Measurements from ENCODE around the gene INHA.

The INHA gene

DNA sequence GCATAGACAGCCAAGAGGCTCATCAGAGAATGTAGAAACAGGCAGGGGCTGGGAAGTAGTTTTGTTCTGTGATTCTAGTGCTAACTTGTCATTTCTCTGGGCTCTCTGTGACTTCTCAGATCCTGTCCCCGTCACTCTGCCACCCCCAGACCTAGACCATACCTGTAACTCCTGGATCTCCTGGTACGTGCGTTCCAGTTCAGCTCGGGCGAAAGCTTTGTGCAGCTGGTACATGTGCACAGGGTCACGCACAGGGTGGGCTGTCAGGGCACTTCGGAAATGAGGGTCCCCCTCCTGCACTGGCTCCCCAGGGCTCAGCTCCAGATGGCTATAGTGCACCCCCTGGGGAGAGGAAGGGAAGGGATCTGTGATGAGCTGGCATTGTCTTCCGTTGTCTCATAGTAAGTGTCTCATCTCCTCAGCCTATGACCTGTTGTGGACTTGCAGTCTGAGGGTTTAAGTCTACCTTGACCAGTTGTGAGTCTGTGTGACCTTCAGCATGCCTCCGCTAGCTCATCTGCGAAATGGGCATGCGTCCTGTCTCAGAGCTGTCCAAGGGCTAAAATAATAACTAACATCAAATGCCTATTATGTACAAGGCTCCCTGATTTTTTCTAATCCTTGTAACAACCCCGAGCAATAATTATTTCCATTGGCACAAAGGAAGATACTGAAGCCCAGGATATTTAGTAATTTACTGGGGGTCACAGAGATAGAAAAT, 31.2 kb upstream of the INHA start:
- no peak for DNase-seq

DNA sequence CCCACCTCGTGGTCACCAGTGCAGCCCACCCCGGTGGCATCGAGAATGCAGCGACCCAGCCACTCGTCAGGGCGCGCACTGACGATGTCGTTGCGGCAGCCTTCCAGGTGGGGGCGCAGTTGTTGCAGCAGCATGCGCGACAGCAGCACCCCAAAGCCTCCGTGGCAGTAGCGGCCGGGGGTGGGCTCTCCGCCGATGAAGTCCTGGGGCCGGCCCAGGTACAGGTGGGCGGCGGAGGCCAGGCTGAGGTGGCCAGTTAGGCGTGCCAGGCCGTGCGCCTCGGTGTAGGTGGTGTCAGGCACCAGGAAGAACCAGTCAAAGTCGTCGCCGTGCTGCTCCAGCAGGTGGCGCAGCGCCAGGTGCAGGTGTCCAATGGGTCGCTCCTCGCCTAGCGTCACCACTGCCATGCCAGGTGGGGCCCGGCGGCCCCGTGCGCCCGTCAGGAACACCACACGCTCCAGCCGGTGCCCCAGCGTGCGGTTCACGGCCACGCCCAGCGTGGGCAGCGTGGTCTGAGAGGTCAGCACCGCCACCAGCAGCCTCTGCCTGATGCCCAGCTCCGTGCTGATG, 30.4 kb upstream of the INHA start:
- DNase-seq = peak; percentile 93

DNA sequence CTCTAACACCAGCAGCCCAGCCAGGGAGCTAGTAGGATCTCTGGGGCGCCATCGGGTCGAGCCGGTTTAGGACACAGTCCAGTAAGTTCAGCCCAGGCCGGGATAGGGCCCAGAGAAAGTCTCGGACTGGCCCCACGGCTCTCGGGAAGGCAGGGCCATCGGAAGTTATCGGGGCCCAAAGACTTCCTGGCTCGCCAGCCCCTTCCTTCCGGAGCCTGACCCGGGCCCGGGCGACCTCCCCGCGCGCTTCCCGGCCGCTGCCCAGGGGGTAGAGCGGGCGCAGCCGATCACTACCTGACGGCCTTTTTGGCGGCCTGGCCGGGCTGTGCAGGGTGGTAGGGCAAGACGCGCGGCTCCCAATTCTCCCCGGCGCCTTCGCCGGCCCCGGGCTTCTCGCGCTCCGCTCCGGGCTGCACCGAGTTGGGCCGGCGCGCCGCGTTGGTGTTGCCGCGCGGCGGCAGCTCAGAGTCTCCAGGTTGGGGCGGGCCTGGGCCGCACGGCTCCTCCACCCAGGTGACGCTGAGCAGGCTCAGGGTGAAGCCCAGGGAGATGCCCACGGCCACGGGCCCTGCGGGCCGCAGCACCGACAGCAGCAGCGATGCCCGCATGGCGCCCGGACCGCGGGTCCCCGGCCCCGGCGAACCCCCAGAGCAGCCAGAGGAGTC, 29.0 kb upstream of the INHA start:
- no peak for DNase-seq

DNA sequence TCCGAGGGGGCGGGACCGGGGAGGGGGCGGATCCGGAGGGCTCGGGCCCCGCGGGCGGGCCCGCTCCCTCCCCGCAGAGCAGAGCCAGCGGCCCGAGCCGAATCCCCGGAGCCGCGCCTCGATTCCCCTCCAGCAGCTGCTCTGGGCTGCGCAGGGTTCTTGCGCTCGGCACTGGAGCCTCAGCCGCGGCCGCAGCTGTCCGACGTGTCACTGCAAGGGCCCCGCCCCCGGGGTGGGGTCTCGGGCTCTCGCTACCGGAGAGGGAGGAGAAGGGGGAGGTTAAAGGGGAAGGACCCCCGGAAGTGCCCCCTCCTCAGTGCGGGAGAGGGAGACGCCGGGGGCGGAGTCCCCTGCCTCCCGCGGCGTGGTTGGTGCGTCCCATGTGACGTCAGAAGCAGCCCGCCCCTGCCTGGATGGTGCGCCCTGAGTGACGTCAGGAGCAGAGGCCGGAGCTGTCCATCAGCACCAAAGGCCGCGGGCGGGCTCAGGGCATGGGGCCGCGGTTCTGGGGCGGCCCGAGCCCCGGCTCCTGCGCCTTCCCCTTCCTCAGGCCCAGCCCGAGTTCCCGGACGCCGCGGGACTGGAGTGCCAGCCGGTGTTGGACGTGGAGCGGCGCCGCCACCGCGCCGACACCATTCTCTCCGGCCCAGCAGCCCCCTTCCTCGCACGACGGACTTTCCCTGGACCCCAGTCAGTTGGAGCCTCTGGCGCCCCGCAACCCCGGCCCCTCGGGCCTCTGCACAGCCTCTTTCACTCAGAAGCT, 28.3 kb upstream of the INHA start, which contains the start of the genes CHPF and TMEM198:
Gene CHPF, minus strand, starts transcription at position 214 of the 763 bp plus-strand sequence. CDS start 271 bp downstream, outside the sequence.
Gene TMEM198, plus strand, starts transcription at position 433 of the 763 bp plus-strand sequence. CDS start 700 bp downstream, outside the sequence.
- DNase-seq = peak; percentile 96

DNA sequence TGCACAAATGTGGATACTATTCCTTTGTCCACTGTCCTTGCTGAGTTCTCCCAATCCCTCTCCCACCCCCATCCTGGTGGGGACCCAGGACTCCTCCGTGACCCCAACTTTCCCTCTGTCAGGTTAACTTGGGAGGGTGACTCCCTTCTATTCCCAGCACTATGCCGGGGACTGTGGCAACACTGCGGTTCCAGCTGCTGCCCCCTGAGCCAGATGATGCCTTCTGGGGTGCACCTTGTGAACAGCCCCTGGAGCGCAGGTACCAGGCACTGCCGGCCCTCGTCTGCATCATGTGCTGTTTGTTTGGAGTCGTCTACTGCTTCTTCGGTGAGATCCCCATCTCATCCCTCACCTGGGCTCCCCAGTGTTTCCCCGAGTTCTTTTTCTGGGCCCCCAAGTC, 27.5 kb upstream of the INHA start:
- no peak for DNase-seq

DNA sequence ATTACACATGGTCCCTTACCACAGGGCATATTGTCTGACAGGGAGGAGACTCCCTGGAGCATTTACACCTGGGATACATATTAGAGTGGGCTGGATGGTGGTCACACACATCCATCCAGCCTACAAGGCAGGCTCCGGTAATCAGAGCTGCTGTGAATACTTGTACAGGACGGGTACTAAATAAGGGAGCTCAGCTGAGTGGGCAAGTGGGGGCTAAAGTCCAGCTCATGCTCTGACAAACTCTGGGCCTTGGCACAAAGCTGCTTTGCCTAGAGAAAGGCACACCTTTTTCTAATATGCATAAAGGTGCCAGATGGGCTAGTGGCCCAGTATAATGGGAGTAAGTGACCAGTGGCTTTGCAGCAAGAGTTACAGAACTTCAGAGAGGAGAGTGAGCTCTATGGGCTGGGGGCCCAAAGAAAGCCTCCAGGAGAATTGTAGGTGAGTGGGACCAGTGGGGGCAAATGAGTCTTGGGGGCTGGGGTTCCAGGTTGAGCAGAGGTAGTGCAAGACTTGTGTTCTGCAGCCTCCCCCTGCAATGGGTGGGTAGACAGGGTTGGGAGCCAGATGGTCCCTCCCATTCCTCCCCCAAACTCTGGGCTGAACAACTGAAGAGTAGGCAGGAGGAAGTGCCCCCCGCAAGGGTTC, 26.7 kb upstream of the INHA start:
- no peak for DNase-seq

DNA sequence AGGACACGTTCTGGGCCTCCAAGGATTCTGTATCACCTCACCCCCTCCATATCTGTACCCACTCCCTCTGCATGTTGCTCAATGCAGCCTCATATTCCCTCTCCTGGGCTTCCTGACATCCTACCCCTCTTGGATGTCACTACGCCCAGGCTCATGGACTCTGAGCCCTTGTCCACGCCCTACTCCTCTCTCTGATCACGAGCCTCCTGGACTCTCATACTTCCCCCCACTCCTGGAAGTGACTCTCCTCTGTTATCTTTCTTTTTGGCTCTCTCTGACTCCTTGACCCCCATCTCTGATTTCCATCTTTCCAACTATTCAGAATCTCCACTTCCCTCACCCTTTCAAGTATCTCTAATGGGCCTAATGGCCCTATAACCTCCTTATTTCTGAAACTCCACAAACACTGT, 26.2 kb upstream of the INHA start:
- no peak for DNase-seq

DNA sequence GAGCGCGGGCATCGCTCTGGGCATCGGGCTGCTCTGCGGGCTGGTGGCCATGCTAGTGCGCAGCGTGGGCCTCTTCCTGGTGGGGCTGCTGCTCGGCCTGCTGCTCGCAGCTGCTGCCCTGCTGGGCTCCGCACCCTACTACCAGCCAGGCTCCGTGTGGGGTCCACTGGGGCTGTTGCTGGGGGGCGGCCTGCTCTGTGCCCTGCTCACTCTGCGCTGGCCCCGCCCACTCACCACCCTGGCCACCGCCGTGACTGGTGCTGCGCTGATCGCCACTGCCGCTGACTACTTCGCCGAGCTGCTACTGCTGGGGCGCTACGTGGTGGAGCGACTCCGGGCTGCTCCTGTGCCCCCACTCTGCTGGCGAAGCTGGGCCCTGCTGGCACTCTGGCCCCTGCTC, 24.5 kb upstream of the INHA start:
- DNase-seq = no peak

DNA sequence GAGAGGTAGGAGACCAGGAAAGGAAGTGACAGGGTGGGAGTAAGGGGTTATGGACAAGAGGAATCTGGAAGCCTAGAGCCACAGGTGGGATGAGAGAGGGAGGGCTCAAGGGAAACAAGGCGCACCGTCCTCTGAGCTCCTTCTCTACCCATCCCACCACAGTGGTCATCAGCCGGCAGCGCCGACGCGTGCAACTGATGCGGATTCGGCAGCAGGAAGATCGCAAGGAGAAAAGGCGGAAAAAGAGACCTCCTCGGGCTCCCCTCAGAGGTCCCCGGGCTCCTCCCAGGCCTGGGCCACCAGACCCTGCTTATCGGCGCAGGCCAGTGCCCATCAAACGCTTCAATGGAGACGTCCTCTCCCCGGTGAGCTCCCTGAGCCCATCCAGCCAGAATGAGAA, 23.1 kb upstream of the INHA start:
- DNase-seq = no peak

DNA sequence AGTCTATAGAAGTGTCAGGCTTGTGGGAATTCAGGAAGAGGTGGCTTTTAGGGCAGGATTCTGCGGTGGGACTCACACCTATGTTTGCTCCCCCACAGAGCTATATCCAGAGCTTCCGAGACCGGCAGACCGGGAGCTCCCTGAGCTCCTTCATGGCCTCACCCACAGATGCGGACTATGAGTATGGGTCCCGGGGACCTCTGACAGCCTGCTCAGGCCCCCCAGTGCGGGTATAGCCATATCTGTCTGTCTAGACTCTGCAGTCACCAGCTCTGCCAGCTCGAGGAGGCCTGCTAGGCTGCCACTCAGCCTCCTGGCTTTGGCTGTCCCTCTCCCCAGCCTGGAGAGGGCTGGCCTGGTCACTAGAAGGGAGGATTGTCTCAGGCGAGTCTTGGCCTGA, 22.5 kb upstream of the INHA start:
- no peak for DNase-seq

DNA sequence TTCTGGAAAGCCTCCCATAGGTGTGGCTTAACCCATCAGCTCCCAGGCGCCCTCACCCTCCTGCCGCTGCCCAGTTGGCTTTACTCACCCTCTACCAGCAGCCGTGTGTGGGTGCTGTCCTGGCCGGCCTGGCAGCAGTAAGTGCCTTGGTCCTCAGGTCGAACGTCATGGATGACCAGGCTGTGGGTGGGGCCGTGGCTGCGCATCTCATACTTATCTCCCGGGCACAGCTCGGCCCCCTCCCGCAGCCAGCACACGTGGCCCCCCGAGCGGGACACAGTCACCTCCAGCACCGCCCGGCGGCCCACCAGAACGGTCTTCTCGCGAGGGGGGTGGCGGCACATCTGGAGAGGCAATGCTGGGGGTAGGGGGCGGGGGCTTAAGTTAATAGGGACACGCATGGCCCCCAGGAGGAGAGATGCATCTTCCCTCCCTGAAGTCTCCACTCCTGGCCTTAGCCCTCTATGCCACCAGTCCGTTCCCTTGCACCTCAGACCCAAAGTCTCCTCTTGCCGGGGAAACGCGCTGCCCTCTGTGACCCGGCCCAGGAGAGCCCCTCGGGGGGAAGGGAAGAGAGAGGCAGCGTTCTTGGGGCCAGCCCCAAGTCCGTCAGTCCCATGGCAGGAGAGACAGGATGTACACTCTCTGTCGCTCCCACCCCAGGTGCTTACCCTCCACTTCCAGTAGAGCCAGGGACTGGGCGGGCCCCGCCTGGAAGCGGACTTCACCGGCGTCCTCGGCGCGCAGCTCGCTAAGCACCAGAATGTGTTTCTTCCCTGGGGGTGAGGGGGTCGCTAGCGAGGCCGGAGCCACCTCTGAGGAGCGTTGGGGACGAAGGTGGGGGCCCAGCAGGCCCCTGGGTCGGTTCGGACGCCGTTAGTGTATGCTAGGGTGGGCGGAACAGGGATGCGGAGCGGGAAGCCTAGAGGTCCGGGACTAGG, 20.4 kb upstream of the INHA start:
- DNase-seq = no peak

DNA sequence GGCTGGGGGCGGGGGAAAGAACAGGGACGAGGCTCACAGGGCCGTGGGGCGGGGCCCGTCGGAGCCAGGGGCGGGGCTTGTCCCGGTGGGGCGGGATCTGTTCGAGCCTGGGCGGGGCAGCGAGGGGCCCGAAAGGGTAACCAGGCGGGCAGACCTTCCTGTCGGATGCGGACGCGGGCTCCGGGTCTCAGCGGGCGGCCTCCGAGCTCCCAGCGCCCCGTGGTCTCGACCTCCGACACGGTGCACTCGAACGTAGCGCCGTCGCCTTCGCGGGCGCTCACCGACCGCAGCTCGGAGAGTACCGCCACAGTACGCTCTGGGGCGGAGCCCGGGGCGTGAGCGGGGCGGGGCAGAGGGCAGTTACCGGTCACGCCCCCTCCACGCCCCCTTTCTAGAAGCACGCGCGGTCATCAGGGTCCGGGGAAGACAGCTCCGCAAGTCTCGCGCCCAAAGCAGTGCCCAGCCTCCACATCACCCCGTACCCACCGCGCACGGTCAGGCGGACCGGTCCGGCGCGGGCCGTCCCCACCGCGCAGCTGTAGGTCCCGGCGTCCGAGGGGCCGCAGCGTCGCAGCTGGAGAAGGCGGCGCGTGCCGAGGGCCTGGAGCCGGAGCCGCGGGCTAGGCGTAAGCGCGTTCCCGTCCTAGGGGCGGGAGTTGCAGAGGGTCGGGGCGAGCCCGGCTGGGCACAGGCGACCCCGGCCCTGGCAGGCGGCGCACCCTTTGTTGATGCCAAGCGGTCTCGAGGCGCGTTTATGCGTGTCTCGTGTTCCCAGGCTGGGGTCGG, 19.5 kb upstream of the INHA start:
- DNase-seq = peak; percentile 93

DNA sequence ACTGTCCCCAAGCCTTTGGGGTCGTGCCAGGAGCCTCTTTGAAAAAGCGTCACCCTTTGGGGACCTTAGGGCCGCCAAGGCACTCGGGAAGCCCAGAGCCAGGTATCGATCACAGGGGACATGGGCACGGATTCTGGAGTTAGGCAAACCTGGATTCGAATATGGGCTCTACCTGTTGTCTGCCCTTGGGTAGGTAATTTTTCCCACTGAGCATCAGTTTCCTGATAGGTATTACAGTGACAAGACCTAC, 19.0 kb upstream of the INHA start:
- no peak for DNase-seq

DNA sequence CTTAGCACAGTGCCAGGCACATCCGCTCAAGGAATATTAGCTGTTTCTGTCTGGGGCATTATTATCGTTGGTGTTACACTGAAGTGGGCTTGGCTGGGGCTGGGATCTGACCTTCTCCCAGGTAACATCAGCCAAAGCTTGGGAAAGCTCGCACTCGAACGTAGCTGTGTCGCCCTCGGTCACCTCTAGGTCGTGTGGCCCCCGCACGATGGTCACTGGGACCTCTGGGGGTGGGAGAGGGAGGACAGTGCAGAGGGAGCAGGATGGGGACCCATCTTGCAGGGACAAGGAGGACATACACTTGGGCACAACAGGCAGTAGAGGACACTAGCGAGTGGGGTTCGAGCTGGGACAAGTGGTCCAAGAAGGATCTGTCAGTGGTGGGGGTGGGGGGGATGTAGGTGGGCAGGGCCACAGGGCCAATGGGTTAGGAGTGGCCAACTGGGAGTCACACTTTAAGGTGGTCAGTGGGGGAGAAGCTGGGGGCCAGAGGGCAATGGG, 18.6 kb upstream of the INHA start:
- no peak for DNase-seq

DNA sequence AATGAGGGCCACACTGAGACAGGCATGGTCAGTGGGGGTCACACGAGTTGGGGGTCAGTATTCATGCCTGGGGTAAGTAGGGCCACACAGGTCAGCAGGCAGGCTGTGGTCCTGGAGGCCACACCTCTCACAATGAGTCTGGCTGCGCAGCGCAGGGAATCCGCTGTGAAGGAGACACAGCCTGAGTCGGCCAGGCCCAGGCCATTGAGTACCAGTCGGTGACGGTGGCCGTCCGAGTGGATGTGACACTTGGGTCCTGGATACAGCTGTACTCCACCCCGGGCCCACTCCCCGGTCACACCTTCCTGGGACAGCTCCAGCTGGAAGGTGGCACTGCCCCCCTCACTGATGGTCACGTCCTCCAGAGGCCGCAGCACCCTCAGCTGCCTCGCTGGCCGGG, 17.8 kb upstream of the INHA start:
- DNase-seq = no peak

DNA sequence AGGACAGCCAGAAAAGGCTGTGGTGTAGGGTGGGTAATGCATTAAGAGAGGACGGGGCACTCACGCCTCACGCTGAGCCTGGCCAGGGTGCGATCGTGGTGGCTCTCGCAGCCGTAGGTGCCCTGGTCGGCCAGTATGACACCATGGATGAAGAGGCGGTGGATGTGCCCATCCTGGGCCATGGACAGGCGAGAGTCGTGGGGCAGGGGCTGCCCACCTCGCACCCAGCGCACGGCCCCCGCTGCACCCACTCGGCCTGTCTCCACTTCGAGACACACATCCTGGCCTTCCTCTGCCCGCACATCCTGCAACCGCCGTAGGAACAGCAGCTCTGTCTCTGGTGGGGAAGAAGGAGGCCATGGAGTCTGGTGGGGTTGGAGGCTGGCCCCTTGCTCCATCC, 16.2 kb upstream of the INHA start:
- no peak for DNase-seq

DNA sequence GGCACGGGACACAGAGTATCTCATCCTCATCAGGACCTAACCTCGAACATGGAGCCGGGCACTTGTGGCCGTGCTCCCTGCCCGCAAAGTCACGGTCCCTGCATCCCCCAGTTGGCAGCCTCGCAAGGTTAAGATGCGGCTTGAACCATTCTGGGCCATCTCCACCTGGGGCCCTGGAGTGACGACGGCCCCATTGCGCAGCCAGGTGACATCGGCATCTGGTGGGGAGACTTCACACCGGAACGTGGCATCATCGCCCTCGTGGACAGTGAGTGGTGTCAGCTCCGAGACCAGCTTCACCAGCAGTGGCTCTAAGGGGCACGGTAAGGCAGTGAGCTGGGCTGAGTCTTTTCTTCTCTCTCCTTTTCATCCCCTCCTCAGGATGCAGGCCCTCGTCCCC, 15.7 kb upstream of the INHA start:
- DNase-seq = no peak

DNA sequence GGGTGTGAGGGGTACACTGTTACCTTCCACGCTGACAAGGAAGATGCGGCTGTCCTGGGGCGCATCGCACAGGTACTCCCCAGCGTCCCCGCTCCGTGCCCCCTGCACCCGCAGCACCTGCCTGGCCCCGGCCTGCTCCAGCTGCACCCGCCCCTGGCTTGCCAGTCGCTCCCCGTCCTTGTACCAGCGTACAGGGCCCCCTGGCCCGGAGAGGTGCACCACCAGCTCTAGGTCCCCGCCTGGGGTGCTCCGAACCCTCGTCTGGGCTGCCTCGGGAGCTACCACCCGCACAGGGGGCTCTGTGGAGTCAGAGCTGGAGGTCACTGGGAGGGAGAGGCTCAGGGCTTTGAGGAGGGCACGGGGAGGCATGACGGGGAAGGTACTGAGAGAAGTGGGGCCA, 14.8 kb upstream of the INHA start:
- no peak for DNase-seq

DNA sequence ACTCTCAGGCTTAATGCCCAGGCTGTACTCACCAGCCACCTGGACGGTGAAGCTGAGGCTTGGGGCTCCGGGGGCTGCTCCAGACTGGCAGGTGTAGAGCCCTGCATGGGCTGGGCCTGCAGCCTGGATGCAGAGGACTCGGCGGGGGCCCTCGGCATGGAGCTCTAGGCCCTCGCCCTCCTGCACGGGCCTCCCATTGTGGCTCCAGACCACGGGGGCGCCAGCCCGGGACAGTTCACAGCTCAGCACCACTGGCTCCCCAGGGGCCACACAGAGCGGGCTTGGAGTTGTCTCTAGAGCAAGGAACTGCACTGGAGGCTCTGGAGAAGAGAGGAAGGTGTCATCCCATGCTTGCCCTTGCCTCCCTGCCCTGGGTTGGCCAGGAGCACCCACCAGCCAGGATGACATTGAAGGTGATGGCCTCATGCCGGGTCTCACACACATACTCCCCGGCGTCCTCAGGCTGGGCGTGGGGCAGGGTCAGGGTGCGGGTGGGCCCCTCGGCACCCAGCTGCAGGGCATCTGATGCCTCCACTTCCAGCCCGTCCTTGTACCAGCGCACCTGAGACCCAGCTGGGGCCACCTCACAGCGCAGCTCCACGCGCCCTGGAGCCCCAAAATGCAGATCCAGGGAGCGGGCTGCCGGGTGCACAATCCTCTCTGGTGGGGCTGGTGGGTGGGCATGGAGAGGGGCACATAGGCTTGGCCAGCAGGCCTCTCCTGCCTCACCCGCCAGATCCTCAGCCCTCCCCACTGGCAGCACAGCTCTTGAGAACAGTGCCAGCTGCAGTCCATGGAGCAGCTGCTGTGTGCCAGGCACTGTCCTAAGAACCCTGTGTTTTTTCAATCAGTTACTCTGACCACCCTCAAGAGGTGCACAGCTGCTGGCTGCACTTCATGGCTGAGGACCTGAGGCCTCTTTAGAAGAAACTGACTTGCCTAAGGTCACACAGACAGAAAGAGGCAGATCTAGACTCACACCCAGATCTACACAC, 14.0 kb upstream of the INHA start:
- no peak for DNase-seq
